Jurkat, Clone E6-1 (cell line): ENCODE measurements around the gene KRT34.
"Not testable (repeated sequence)": the region's sequence is repeated elsewhere in the genome, so short reads cannot be mapped to it uniquely, and the experiment has no call there.

Source experiments
- DNase-seq: peaks from one replicate; pipeline ENCODE4 v3.0.0-alpha.2; 2011; ENCODE audit warnings: low read depth, low spot score
- H3K4me3 ChIP-seq: 2 replicates; pipeline ENCODE4 v1.5.1; 2011; ENCODE audit warnings: mild to moderate bottlenecking, low read length, control low read depth, moderate library complexity

Gene KRT34

GRCh38 chr17:41377546-41377945 lies 4.6 kb downstream of the KRT34 start:
- DNase-seq = no peak
- no peak overlapping the region for H3K4me3 ChIP-seq

- DNase-seq = no peak
- no peak within 1 kb of the TSS for H3K4me3 ChIP-seq
Observed at GRCh38 chr17:41369713-41370112, 12.4 kb downstream of the KRT34 start, which contains the start of gene KRT33B. KRT33B (minus strand) TSS chr17:41369813; CDS start chr17:41369750, 63 bp downstream.

GRCh38 chr17:41369023-41369422 lies 13.1 kb downstream of the KRT34 start:
- H3K4me3 ChIP-seq = no peak overlapping the region
- DNase-seq = no peak

GRCh38 chr17:41367426-41368075 lies 14.6 kb downstream of the KRT34 start:
- no peak for DNase-seq
- H3K4me3 ChIP-seq = no peak overlapping the region

- H3K4me3 ChIP-seq = no peak overlapping the region
- DNase-seq = no peak
Observed at GRCh38 chr17:41366070-41366469, 16.0 kb downstream of the KRT34 start.

- DNase-seq = no peak
- no peak overlapping the region for H3K4me3 ChIP-seq
Observed at GRCh38 chr17:41363881-41364280, 18.2 kb downstream of the KRT34 start.

- H3K4me3 ChIP-seq = no peak overlapping the region
- no peak for DNase-seq
Observed at GRCh38 chr17:41360296-41360995, 21.7 kb downstream of the KRT34 start.

GRCh38 chr17:41354536-41354935 lies 27.6 kb downstream of the KRT34 start:
- H3K4me3 ChIP-seq = no peak overlapping the region
- DNase-seq = no peak

- no peak overlapping the region for H3K4me3 ChIP-seq
- DNase-seq = no peak
Observed at GRCh38 chr17:41352597-41353366, 29.3 kb downstream of the KRT34 start.

GRCh38 chr17:41351177-41351576 lies 30.9 kb downstream of the KRT34 start:
- DNase-seq = no peak
- no peak overlapping the region for H3K4me3 ChIP-seq

GRCh38 chr17:41350381-41350878 lies 31.7 kb downstream of the KRT34 start, which contains the start of gene KRT33A:
KRT33A (minus strand) TSS chr17:41350828; CDS start chr17:41350767, 61 bp downstream.
- not testable (repeated sequence) for H3K4me3 ChIP-seq, DNase-seq

- DNase-seq = no peak
- no peak overlapping the region for H3K4me3 ChIP-seq
Observed at GRCh38 chr17:41347869-41348760, 34.0 kb downstream of the KRT34 start.

GRCh38 chr17:41346421-41346820 lies 35.7 kb downstream of the KRT34 start:
- not testable (repeated sequence) for H3K4me3 ChIP-seq, DNase-seq

- no peak overlapping the region for H3K4me3 ChIP-seq
- no peak for DNase-seq
Observed at GRCh38 chr17:41345992-41346391, 36.1 kb downstream of the KRT34 start.

GRCh38 chr17:41343029-41343428 lies 39.1 kb downstream of the KRT34 start:
- DNase-seq = no peak

GRCh38 chr17:41340934-41341861 lies 40.9 kb downstream of the KRT34 start:
- DNase-seq = no peak

More at GRCh38 chr17:41343029-41343428, 39.1 kb downstream of the KRT34 start:
- no peak overlapping the region for H3K4me3 ChIP-seq

GRCh38 chr17:41340494-41340893 lies 41.6 kb downstream of the KRT34 start:
- no peak overlapping the region for H3K4me3 ChIP-seq
- no peak for DNase-seq

More at GRCh38 chr17:41340934-41341861, 40.9 kb downstream of the KRT34 start:
- no peak overlapping the region for H3K4me3 ChIP-seq
